SKM-1 (cell line): ENCODE data around the gene RNPEPL1.
"Not testable (repeated sequence)": the region's sequence is repeated elsewhere in the genome, so short reads cannot be mapped to it uniquely, and the experiment has no call there.

ENCODE experiments used
- DNase-seq: peaks from one replicate; lab custom pipeline; 2025; ENCODE audit not compliant: unreplicated experiment; lab: John Stamatoyannopoulos, UW

RNPEPL1 gene

GRCh38 chr2:240603081-240603835 is 35.0 kb downstream of the RNPEPL1 start:
- no peak for DNase-seq

GRCh38 chr2:240603846-240604245 is 35.6 kb downstream of the RNPEPL1 start:
- no peak for DNase-seq

GRCh38 chr2:240604291-240604938 is 36.1 kb downstream of the RNPEPL1 start:
- peak; percentile 54 for DNase-seq

DNA sequence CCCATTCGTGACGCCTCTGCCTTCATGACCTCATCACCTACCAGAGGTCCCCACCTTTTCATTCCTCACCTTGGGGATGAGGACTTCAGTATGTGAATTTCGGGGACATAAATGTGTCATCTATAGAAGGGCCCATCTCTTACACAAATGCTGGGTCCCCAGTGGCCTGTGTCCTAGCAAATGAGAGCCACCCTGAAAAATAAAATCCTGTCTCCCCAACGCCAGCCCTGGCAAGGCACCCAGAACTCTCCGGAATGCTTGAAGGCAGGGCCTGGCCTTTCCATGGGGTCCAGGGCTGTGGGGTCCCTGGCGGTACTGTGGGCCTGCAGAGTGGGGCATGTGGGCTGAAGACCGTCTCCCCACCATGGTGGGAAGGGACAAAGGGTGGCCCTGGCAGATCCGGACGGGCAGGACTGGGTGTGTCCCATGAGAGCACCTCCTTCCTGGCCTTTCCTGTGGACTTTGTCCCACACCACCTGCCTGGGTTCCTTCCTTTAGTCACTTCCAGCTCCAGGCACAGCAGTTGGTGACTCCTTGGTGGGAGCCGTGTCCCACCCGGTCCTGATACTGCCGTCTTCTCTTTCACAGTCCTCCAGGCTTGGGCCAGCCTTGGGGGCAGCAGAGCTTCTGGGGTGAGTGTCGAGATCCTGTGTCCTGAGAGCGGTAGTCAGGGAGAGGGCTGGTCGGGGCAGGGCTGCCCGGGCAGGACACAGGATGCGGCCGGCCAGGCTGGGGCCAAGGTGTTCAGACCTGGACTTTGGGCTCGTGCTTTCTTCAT is 36.8 kb downstream of the RNPEPL1 start:
- DNase-seq: no peak

DNA sequence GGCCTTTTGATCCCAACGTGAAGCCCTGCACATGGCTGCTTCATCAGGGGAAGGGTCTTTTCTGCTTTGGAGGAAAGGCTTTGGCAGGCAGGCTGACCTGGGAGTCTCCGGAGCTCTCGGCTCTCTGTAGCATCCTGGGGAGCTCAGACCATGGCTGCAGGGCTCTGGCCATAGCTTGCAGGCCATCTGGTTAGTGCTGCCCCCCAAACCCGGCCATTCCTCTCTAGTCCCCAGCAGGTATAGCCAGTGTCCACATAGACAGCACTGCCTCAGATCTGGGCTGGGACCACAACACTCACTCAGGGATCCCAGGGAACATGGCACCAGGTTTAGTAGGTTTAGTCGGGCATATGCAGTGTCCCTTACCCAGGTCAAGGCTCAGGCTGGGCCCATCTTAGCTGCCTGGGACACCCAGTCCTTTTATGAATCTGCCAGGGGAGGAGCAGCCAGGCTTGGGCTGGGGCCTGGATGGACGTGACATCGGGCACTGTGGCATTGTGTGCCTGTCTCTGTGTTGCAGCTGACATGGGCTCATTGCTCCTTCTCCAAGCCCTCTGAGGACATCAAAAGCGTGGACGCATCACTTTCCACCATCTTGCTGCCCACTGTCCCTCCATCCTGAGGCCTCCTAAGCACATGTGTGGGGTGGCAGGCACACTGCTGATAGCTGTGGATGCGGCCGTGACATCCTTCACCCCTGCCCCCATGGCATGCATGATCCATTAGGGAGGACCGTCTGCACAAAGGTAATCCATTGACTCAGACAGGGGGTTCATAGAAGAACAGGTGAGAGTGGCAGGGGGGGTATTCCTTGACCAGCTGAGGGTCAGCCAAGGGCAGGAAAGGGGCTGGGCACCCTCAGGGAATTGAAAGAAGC is 37.8 kb downstream of the RNPEPL1 start:
- DNase-seq: no peak

DNA sequence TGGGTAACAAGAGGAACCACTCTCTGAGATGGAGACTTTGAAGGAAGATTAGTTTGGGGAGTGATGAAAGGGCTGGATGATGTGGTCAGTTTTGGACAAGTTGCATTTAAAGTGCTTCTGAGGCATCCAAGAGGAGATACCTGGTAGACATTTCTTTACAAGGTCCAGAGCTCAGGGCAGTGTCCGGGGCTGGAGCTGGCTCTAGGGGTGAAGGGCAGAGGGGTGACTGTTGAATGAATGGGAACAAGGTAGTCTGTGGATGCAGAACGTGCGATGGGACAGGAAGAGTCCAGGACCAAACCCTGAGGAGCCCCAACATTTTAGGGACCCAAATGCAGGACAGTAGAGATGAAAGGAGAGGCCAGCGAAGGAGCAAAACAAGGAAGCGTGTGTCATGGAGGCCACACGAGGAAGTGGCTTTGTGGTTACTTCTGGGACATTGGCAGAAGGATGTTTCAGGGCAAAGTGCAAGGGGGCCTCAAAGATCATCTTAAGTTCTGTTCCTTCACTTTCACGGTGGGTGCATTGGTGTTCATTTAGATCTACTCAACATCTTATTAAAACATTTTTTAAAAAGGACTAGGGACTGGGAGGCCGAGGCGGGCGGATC is 43.4 kb downstream of the RNPEPL1 start:
- DNase-seq: peak; percentile 59

GRCh38 chr2:240613781-240614180 is 45.5 kb downstream of the RNPEPL1 start:
- no peak for DNase-seq

- no peak for DNase-seq
Measured at GRCh38 chr2:240614391-240614790, 46.1 kb downstream of the RNPEPL1 start.

DNA sequence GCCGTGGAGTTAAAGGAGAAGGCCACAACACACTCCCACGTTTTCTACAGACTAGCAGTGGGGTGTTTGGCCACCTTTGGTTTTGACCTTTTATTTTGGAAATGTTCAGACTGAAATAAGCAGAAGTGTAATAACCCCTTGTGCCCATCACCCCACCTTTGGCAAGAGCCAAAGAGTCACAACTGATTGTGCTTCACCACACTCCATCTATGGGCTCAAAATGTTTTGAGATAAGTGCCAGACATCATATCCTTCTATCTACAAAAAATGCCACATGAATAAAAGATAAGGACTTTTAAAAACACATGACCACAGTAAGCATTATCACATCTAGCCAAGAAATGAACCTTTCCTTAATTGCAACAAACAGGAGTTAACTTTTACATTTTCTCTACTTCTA is 47.1 kb downstream of the RNPEPL1 start:
- DNase-seq: no peak

GRCh38 chr2:240615820-240616547 is 47.7 kb downstream of the RNPEPL1 start:
- DNase-seq: no peak

GRCh38 chr2:240616860-240617666 is 48.8 kb downstream of the RNPEPL1 start:
- DNase-seq: not testable (repeated sequence)

DNA sequence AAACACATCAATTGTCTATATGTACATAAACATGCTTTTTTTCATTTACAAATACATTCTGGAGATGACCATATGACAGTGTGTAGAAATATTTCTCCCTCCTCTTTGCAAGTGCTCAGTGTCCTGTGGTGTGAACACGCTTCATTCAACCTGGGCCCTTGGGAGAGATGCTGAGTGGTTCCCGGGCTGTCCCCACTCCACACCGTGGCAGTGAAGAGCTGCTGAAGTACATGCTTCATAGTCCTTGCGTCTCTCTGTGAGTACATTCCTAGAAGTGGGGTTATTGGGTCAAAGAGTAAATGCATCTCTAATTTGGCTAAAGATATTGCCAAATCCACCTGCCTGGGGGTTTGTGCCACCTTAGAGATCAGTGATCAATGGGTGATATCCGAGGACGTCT is 50.5 kb downstream of the RNPEPL1 start:
- no peak for DNase-seq

DNA sequence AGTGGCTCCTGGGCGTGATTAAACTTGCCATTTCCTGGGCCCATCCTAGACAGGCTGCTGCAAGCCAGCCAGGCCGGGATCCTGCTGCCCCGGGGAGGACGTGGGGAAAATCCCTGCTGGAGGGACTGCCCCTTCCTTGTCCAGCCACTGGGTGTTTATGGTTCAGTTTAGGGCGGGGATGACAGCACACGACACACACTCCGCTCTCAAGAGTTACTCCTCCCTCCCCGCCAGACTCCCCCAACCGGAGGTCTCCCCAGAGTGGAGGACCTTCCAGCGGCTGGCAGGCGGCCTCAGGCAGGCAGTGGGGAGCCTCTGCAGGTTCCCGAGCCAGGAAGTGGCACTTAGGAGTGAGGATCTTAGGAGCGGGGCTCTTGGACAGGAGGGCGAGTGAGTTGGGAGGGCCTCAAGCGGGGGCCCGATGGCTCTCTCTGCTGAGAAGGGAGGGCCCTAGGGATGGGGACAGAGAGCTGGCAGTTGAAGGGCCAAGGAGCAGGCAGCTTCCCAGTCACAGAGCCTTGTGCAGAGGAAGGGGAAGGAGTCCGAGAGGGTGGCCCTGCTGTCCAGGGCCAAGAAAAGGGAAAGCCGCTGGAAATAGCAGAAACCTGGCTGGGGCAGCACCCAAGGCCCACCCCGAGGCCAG is 51.3 kb downstream of the RNPEPL1 start:
- DNase-seq: no peak

GRCh38 chr2:240620149-240620731 is 52.0 kb downstream of the RNPEPL1 start:
- no peak for DNase-seq

- DNase-seq: no peak
Measured at GRCh38 chr2:240620859-240621258, 52.6 kb downstream of the RNPEPL1 start.

- no peak for DNase-seq
Measured at GRCh38 chr2:240622060-240622411, 53.8 kb downstream of the RNPEPL1 start.

GRCh38 chr2:240622531-240623235 is 54.4 kb downstream of the RNPEPL1 start:
- no peak for DNase-seq
